HUDEP-2 (cell line): ENCODE measurements around the gene TMIE.
"Not testable (repeated sequence)": the region's sequence is repeated elsewhere in the genome, so short reads cannot be mapped to it uniquely, and the experiment has no call there.

Experiments
- DNase-seq, 76 experiments: peaks; one replicate each; lab custom pipeline; 2025; ENCODE audit not compliant: unreplicated experiment in 76 of 76; lab: John Stamatoyannopoulos, UW

Gene TMIE

GRCh38 chr3:46682974-46683373 lies 18.2 kb upstream of the TMIE start:
- no peak for DNase-seq

- no peak for DNase-seq
Observed at GRCh38 chr3:46684891-46685290, 16.3 kb upstream of the TMIE start.

- DNase-seq = no peak
Observed at GRCh38 chr3:46685446-46685845, 15.7 kb upstream of the TMIE start.

- DNase-seq = no peak
Observed at GRCh38 chr3:46690798-46691197, 10.4 kb upstream of the TMIE start.

- no peak for DNase-seq
Observed at GRCh38 chr3:46692566-46692990, 8.6 kb upstream of the TMIE start.

- peak in 2 of 76 experiments; percentile 23 to 31 for DNase-seq
Observed at GRCh38 chr3:46693038-46693891, 7.9 kb upstream of the TMIE start, which contains the start of gene ALS2CL. Gene ALS2CL, minus strand, starts transcription at chr3:46693679. Its CDS starts 4,239 bp downstream, at chr3:46689440.

GRCh38 chr3:46693892-46694226 lies 7.3 kb upstream of the TMIE start:
- no peak for DNase-seq

GRCh38 chr3:46694520-46694919 lies 6.7 kb upstream of the TMIE start:
- DNase-seq = no peak

GRCh38 chr3:46695177-46695961 lies 5.8 kb upstream of the TMIE start:
- DNase-seq = peak in 5 of 76 experiments; percentile 0 to 16 (median 10)

- no peak for DNase-seq
Observed at GRCh38 chr3:46695962-46696894, 5.0 kb upstream of the TMIE start.

GRCh38 chr3:46699676-46700523 lies 1.3 kb upstream of the TMIE start:
- DNase-seq = no peak

- DNase-seq = no peak
Observed at GRCh38 chr3:46700772-46701171, 420 bp upstream of the TMIE start.

GRCh38 chr3:46702246-46703012 lies 1.2 kb downstream of the TMIE start:
- DNase-seq = no peak

- no peak for DNase-seq
Observed at GRCh38 chr3:46703013-46703520, 1.9 kb downstream of the TMIE start.

- DNase-seq = not testable (repeated sequence)
Observed at GRCh38 chr3:46704346-46704745, 3.2 kb downstream of the TMIE start.

- DNase-seq = peak in 56 of 76 experiments; percentile 3 to 67 (median 35)
Observed at GRCh38 chr3:46705022-46705530, 3.9 kb downstream of the TMIE start.

- DNase-seq = no peak
Observed at GRCh38 chr3:46705751-46706552, 4.8 kb downstream of the TMIE start.
